ENCODE results near the gene YPEL2. TPM values are rescaled to one million over a fixed set of nuclear protein-coding genes. Genes with fewer than 3 reads are reported as not detected.
"Not testable (repeated sequence)": the region's sequence is repeated elsewhere in the genome, so short reads cannot be mapped to it uniquely, and the experiment has no call there.

The YPEL2 gene
- total RNA-seq, 1 experiment from 2014 or later: 4.2 TPM

GRCh38 chr17:59402760-59403159 is 71.3 kb downstream of the YPEL2 start:
- H3K4me3 ChIP-seq: no peak overlapping the region
- H3K27me3 ChIP-seq (replicated peaks): no peaks in the 10 kb centered on the region
- no peaks in the 10 kb centered on the region for H3K4me1 ChIP-seq (replicated peaks)
- no peak overlapping the region for H3K27ac ChIP-seq
- H3K9me3 ChIP-seq (replicated peaks): no peaks in the 10 kb centered on the region
- H3K36me3 ChIP-seq: no peaks in the 10 kb centered on the region
- no peak for DNase-seq (ENCODE audit: low read depth in 1 of 2, low spot score in 2 of 2)

GRCh38 chr17:59404471-59404870 is 73.0 kb downstream of the YPEL2 start:
- Histone ChIP-seq H3K36me3 (no peaks in the 10 kb centered on the region), H3K4me3 (no peak overlapping the region), H3K9me3 (replicated peaks) (peaks cover under 1% of the 10 kb centered on the region; the same call in 1 of the 2 replicates), H3K27me3 (replicated peaks) (no peaks in the 10 kb centered on the region), H3K4me1 (replicated peaks) (no peaks in the 10 kb centered on the region), H3K27ac (no peak overlapping the region)
- no peak for DNase-seq (ENCODE audit: low read depth in 1 of 2, low spot score in 2 of 2)

GRCh38 chr17:59405944-59406705 is 74.7 kb downstream of the YPEL2 start:
- H3K36me3 ChIP-seq: no peaks in the 10 kb centered on the region
- H3K27me3 ChIP-seq (replicated peaks): no peaks in the 10 kb centered on the region
- H3K4me3 ChIP-seq: no peak overlapping the region
- H3K27ac ChIP-seq: no peak overlapping the region
- H3K9me3 ChIP-seq (replicated peaks): peaks cover 9% of the 10 kb centered on the region
- H3K4me1 ChIP-seq (replicated peaks): no peaks in the 10 kb centered on the region
- DNase-seq (ENCODE audit: low read depth in 1 of 2, low spot score in 2 of 2): no peak

GRCh38 chr17:59406808-59407381 is 75.4 kb downstream of the YPEL2 start:
- Histone ChIP-seq H3K36me3 (no peaks in the 10 kb centered on the region), H3K4me3 (no peak overlapping the region), H3K4me1 (replicated peaks) (no peaks in the 10 kb centered on the region), H3K27me3 (replicated peaks) (no peaks in the 10 kb centered on the region), H3K27ac (no peak overlapping the region), H3K9me3 (replicated peaks) (peaks cover 12% of the 10 kb centered on the region)
- DNase-seq (ENCODE audit: low read depth in 1 of 2, low spot score in 2 of 2): no peak

DNA sequence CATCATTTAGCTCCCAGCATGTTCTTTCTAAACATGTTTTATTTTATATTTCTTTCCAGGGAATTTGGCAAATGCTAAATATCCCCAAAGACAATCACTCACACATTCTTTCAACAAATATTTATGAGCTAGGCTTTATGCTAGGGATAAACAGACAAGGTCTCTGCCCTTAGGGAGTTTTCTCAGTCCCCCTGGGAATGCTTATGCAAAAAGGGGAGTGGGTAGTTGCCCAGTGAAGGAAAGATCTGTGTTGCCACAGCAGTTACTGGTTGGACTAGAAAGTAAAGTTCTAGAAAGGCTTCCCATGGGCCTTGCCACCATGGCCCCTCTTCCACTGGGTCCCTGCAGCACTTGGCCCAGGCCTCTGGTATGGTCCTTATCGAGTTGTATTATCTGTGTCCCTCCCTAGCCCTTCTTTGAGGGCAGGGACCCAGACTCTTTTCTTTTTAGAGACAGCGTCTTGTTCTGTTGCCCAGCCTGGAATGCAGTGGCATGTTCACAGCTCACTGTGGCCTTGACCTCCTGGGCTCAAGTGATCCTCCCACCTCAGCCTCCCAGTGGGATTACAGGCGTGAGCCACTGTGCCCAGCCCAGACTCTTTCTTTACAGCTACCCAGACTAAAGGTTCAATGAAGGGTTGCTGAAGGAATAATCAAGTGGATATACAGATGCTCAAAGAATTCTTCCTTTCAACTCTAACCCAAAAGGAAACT is 78.0 kb downstream of the YPEL2 start:
- no peaks in the 10 kb centered on the region for H3K4me1 ChIP-seq (replicated peaks)
- peaks cover 12% of the 10 kb centered on the region for H3K9me3 ChIP-seq (replicated peaks)
- H3K27me3 ChIP-seq (replicated peaks): no peaks in the 10 kb centered on the region
- no peak overlapping the region for H3K27ac ChIP-seq
- DNase-seq (ENCODE audit: low read depth in 1 of 2, low spot score in 2 of 2): no peak
- no peak overlapping the region for H3K4me3 ChIP-seq
- H3K36me3 ChIP-seq: no peaks in the 10 kb centered on the region

- Histone ChIP-seq H3K36me3 (no peaks in the 10 kb centered on the region), H3K9me3 (replicated peaks) (peaks cover 12% of the 10 kb centered on the region), H3K27me3 (replicated peaks) (no peaks in the 10 kb centered on the region), H3K27ac (no peak overlapping the region), H3K4me3 (no peak overlapping the region), H3K4me1 (replicated peaks) (no peaks in the 10 kb centered on the region)
- no peak for DNase-seq (ENCODE audit: low read depth in 1 of 2, low spot score in 2 of 2)
Measured at GRCh38 chr17:59410049-59410437, 78.6 kb downstream of the YPEL2 start.

DNA sequence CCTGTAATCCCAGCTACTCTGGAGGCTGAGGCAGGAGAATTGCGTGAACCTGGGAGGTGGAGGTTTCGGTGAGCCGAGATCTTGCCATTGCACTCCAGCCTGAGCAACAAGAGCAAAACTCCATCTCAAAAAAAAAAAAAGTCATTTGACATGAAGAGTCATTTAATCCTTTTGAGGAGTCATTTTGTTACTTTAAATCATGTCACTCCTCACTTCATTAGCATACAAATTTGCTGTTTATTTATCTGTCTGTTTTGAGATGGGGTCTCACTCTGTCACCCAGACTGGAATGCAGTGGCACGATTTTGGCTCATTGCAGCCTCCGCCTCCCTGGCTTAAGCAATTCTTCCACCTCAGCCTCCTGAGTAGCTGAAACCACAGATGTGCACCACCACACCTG is 81.0 kb downstream of the YPEL2 start:
- not testable (repeated sequence) for H3K36me3 ChIP-seq; H3K27ac ChIP-seq; DNase-seq (ENCODE audit: low read depth in 1 of 2, low spot score in 2 of 2); H3K4me1 ChIP-seq (replicated peaks); H3K4me3 ChIP-seq; H3K27me3 ChIP-seq (replicated peaks)
- H3K9me3 ChIP-seq (replicated peaks): peaks cover 12% of the 10 kb centered on the region

GRCh38 chr17:59413014-59413766 is 81.7 kb downstream of the YPEL2 start:
- Histone ChIP-seq H3K4me1 (replicated peaks) (no peaks in the 10 kb centered on the region), H3K27ac (no peak overlapping the region), H3K27me3 (replicated peaks) (no peaks in the 10 kb centered on the region), H3K9me3 (replicated peaks) (peaks cover 12% of the 10 kb centered on the region), H3K4me3 (no peak overlapping the region), H3K36me3 (no peaks in the 10 kb centered on the region)
- DNase-seq (ENCODE audit: low read depth in 1 of 2, low spot score in 2 of 2): no peak

- no peaks in the 10 kb centered on the region for H3K36me3 ChIP-seq
- H3K4me3 ChIP-seq: no peak overlapping the region
- H3K27me3 ChIP-seq (replicated peaks): no peaks in the 10 kb centered on the region
Measured at GRCh38 chr17:59415397-59415796, 83.9 kb downstream of the YPEL2 start.

DNA sequence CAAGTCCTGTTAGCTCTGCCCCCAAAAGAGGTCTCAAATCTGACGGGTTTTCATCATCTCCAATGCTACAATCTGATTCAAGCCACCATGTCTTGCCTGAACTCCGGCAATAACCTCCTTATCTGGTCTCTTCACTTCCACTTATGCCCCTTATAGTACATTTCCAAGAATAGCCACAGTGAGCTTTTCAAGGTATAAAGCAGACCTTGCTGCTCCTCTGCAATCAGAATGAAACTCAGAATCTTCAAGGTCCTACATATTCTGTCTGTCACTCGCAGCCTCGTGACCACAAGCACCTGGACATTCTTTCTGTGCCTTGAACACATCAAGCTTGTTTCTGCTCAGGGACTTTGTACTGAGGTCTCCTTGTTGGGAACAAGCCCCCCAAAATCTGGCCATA is 84.7 kb downstream of the YPEL2 start:
- no peaks in the 10 kb centered on the region for H3K36me3 ChIP-seq
- H3K4me3 ChIP-seq: no peak overlapping the region
- no peaks in the 10 kb centered on the region for H3K27me3 ChIP-seq (replicated peaks)
- no peak overlapping the region for H3K27ac ChIP-seq
- H3K4me1 ChIP-seq (replicated peaks): no peaks in the 10 kb centered on the region
- DNase-seq (ENCODE audit: low read depth in 1 of 2, low spot score in 2 of 2): no peak
- 0 out of 2 replicates have a peak, but pooled peaks cover 2% of the 10 kb centered on the region for H3K9me3 ChIP-seq (replicated peaks)

More at GRCh38 chr17:59415397-59415796, 83.9 kb downstream of the YPEL2 start:
- Histone ChIP-seq H3K4me1 (replicated peaks) (no peaks in the 10 kb centered on the region), H3K9me3 (replicated peaks) (0 out of 2 replicates have a peak, but pooled peaks cover 2% of the 10 kb centered on the region), H3K27ac (no peak overlapping the region)
- DNase-seq (ENCODE audit: low read depth in 1 of 2, low spot score in 2 of 2): no peak

GRCh38 chr17:59417452-59417851 is 86.0 kb downstream of the YPEL2 start:
- Histone ChIP-seq H3K4me3 (no peak overlapping the region), H3K36me3 (no peaks in the 10 kb centered on the region), H3K27me3 (replicated peaks) (no peaks in the 10 kb centered on the region), H3K9me3 (replicated peaks) (no peaks in the 10 kb centered on the region), H3K27ac (no peak overlapping the region), H3K4me1 (replicated peaks) (no peaks in the 10 kb centered on the region)
- DNase-seq (ENCODE audit: low read depth in 1 of 2, low spot score in 2 of 2): no peak

GRCh38 chr17:59418732-59419166 is 87.3 kb downstream of the YPEL2 start:
- Histone ChIP-seq H3K4me3 (no peak overlapping the region), H3K36me3 (no peaks in the 10 kb centered on the region), H3K4me1 (replicated peaks) (peaks cover 9% of the 10 kb centered on the region), H3K9me3 (replicated peaks) (no peaks in the 10 kb centered on the region), H3K27me3 (replicated peaks) (no peaks in the 10 kb centered on the region), H3K27ac (no peak overlapping the region)
- no peak for DNase-seq (ENCODE audit: low read depth in 1 of 2, low spot score in 2 of 2)

DNA sequence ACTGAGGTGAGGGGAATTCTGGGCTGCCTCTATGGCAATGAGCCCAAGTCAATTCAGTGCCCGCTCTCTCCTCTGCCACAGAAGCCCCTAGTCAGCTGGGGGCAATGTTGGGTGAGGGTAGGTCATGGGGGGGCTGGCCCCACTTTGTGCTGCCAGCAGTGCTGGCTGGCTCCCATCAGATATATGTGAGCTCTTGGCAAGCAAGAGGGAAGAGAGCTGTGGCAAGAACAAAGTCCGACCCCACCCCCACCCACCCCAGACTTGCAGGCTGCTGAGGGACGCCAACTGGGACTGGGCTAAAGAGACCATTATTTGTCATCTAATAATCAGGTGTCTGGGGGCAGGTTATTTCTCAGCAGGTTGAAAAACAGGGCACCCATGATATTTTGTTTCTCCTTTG is 89.4 kb downstream of the YPEL2 start:
- DNase-seq (ENCODE audit: low read depth in 1 of 2, low spot score in 2 of 2): no peak
- Histone ChIP-seq H3K9me3 (replicated peaks) (no peaks in the 10 kb centered on the region), H3K27me3 (replicated peaks) (no peaks in the 10 kb centered on the region), H3K4me1 (replicated peaks) (peaks cover 22% of the 10 kb centered on the region), H3K36me3 (no peaks in the 10 kb centered on the region), H3K4me3 (no peak overlapping the region), H3K27ac (no peak overlapping the region)

All from SJSA1 (cell line).